K562 (cell line): ENCODE results near the gene NRN1L. TPM values are rescaled to one million over a fixed set of nuclear protein-coding genes. Genes with fewer than 3 reads are reported as not detected.
A peak's percentile ranks its signal among the peaks of the same experiment; 100 is the strongest.

Experiments used
- ATF2 ChIP-seq: sonication (generic); formaldehyde crosslinking; IDR thresholded peaks from 2 replicates; pipeline ENCODE4 v1.8.1; 2022; ENCODE audit warnings: missing genetic modification reagents
- HDAC6 ChIP-seq: IDR thresholded peaks from 2 replicates; pipeline ENCODE4 v1.6.1; 2012; ENCODE audit warnings: low read depth, mild to moderate bottlenecking, control low read depth, inconsistent platforms, low read length, moderate library complexity
- HIVEP1 ChIP-seq: fragments of 250-450 bp; sonication (Bioruptor Pico); IDR thresholded peaks from 2 replicates; pipeline ENCODE4 v1.4.0; 2020; ENCODE audit warnings: mild to moderate bottlenecking
- HLTF ChIP-seq: fragments of 450-650 bp; IDR thresholded peaks from 2 replicates; pipeline ENCODE4 v1.6.1; 2016
- HMG20B ChIP-seq: fragments of 250-450 bp; sonication (Bioruptor Pico); IDR thresholded peaks from 2 replicates; pipeline ENCODE4 v1.5.0; 2021; ENCODE audit warnings: mild to moderate bottlenecking
- ILF3 ChIP-seq: fragments of 450-650 bp; IDR thresholded peaks from 2 replicates; pipeline ENCODE4 v1.6.1; 2018; ENCODE audit warnings: antibody characterized with exemption, mild to moderate bottlenecking, moderate library complexity, borderline replicate concordance
- PHF8 ChIP-seq: fragments of 200-600 bp; sonication (generic); IDR thresholded peaks from 2 replicates; pipeline ENCODE4 v1.6.1; 2012; ENCODE audit warnings: mixed run types, mild to moderate bottlenecking, inconsistent platforms, low read length, moderate library complexity, borderline replicate concordance
- PML ChIP-seq: IDR thresholded peaks from 2 replicates; pipeline ENCODE4 v1.6.1; 2012; ENCODE audit warnings: low read length, inconsistent platforms
- RBM17 ChIP-seq: fragments of 200-400 bp; formaldehyde crosslinking; IDR thresholded peaks from 2 replicates; pipeline ENCODE4 v1.6.1; 2017; ENCODE audit warnings: low read depth, mild to moderate bottlenecking, low read length, borderline replicate concordance
- RFX1 ChIP-seq: fragments of 450-650 bp; IDR thresholded peaks from 2 replicates; pipeline ENCODE4 v1.6.1; 2016; ENCODE audit warnings: mild to moderate bottlenecking, moderate library complexity
- SRSF1 ChIP-seq: fragments of 200-400 bp; formaldehyde crosslinking; IDR thresholded peaks from 2 replicates; pipeline ENCODE4 v1.6.1; 2017; ENCODE audit warnings: mild to moderate bottlenecking, low read depth, low read length, moderate library complexity
- THAP7 ChIP-seq: fragments of 250-450 bp; sonication (Bioruptor Pico); IDR thresholded peaks from 2 replicates; pipeline ENCODE4 v1.5.0; 2021
- ZBTB11 ChIP-seq, 3 experiments: fragments of 200-800 bp in 1 of 3; fragments of 250-450 bp in 1 of 3; fragments of 450-650 bp in 1 of 3; sonication (Bioruptor Pico) in 1 of 3; sonication (Bioruptor generic) in 1 of 3; formaldehyde crosslinking in 1 of 3; IDR thresholded peaks; 2 replicates each; pipeline versions ENCODE4 v1.6.1 to v1.8.0; 2016 to 2022; ENCODE audit warnings: mild to moderate bottlenecking in 2 of 3, missing genetic modification characterization in 2 of 3, missing compliant biosample characterization in 1 of 3, moderate library complexity in 1 of 3
- ZFP30 ChIP-seq: fragments of 250-450 bp; sonication (Bioruptor Pico); IDR thresholded peaks from 2 replicates; pipeline ENCODE4 v1.8.0; 2022; ENCODE audit warnings: moderate library complexity, mild to moderate bottlenecking, inconsistent platforms, borderline replicate concordance
- ZNF324 ChIP-seq: fragments of 250-450 bp; sonication (Bioruptor Pico); IDR thresholded peaks from 2 replicates; pipeline ENCODE4 v1.4.0; 2020; ENCODE audit warnings: mild to moderate bottlenecking
- ZNF347 ChIP-seq: fragments of 450-650 bp; formaldehyde crosslinking; IDR thresholded peaks from 2 replicates; pipeline ENCODE4 v1.4.0; 2020; ENCODE audit warnings: low read depth, mild to moderate bottlenecking, moderate library complexity
- ZNF592 ChIP-seq: fragments of 450-650 bp; IDR thresholded peaks from 2 replicates; pipeline ENCODE4 v1.6.1; 2017; ENCODE audit warnings: antibody characterized with exemption, mild to moderate bottlenecking
- ZNF766 ChIP-seq: fragments of 200-800 bp; sonication (Bioruptor generic); conservative IDR thresholded peaks from 2 replicates; pipeline ENCODE4 v1.6.1; 2016; ENCODE audit warnings: missing genetic modification characterization, missing compliant biosample characterization
- polyA plus RNA-seq, 8 experiments: library from polyadenylated mRNA; depleted of rRNA in 4 of 8; stranded (reverse) in 5 of 8; unstranded in 3 of 8; fragments of >200 nt; fragmentation: Nextera tagmentation in 2 of 8; fragmentation: Illumina TruSeq in 1 of 8; extraction: Ambion mirVana in 2 of 8; extraction: Trizol in 1 of 8; gene quantifications; 2 replicates each; pipeline versions ENCODE4 v1.2.1 to v1.2.3, GENCODE V29; 2011 to 2014; ENCODE audit warnings: inconsistent platforms in 1 of 8, missing spikeins in 1 of 8
- total RNA-seq, 7 experiments: library from RNA; depleted of rRNA in 6 of 7; stranded (reverse); fragments of >200 nt in 6 of 7; fragmentation: Illumina TruSeq in 2 of 7; extraction: Trizol in 2 of 7; gene quantifications; 2 replicates each; pipeline versions ENCODE4 v1.2.1 to v1.2.3, GENCODE V29; 2011 to 2021; ENCODE audit warnings: low replicate concordance in 1 of 7

Gene NRN1L
- total and polyA plus RNA-seq, 9 of the 15 experiments (the other 6 are each of a cell fraction or from before 2014, with no cell fraction given), result 0.22 to 0.86 (median 0.61) TPM; not detected in 5

GRCh38 chr16:67846320-67847063, 38.2 kb upstream of the NRN1L start, which contains the start of gene NUTF2 (continued):
- TF ChIP-seq ZBTB11 (CRISPR knock-in tag; IDR thresholded peaks at IDR 0.05) (peak in 1 of 3 experiments; percentile 67; a peak in 2 of 6 replicates), HDAC6 (no peak), THAP7 (CRISPR knock-in tag) (no peak), HIVEP1 (CRISPR knock-in tag) (peak; percentile 41; the same call in 1 of the 2 replicates), HLTF (no peak), ATF2 (no peak), ZNF324 (no peak), ILF3 (no peak), SRSF1 (no peak), HMG20B (CRISPR knock-in tag) (no peak), PHF8 (peak; percentile 64), RBM17 (no peak), ZNF347 (CRISPR knock-in tag) (no peak), PML (no peak; the same call in 1 of the 2 replicates), ZNF592 (peak; percentile 85), ZNF766 (CRISPR knock-in tag) (peak; percentile 95), RFX1 (no peak), ZFP30 (no peak)
